Right ventricle myocardium inferior (tissue), 1 donor: ENCODE data around the gene OOSP3. TPM values are rescaled to one million over a fixed set of nuclear protein-coding genes. Genes with fewer than 3 reads are reported as not detected.
"Not testable (repeated sequence)": the region's sequence is repeated elsewhere in the genome, so short reads cannot be mapped to it uniquely, and the experiment has no call there.

ENCODE experiments used
- ATAC-seq: fragments of 200-7000 bp; cut with Tn5 transposase; one replicate; pipeline ENCODE4 v1.9.1; 2020; ENCODE audit warnings: mild to moderate bottlenecking, moderate library complexity
- DNase-seq: peaks from one replicate; pipeline ENCODE4 v3.0.0; 2021; ENCODE audit errors: missing footprints
- intact Hi-C: fragments of 100-400 bp; cut with DNase I; formaldehyde crosslinking; loops from one replicate; pipeline ENCODE4 v1.11.0; 2022
- long read RNA-seq: library from polyadenylated mRNA; unstranded; transcript quantifications from one replicate; pipeline ENCODE4 v2.0.0, GENCODE V29; 2021
- total RNA-seq: library from RNA; stranded (reverse); fragmentation: NEBNext Ultra II Directional; extraction: Animal tissue kit (Norgen Biotek cat#: 25700); gene quantifications from one replicate; pipeline ENCODE4 v1.2.1, GENCODE V29; 2021
- donor health status: DM: no; HTN: yes; CAD: no; lungs with severe emphysema.

Gene OOSP3, protein sequence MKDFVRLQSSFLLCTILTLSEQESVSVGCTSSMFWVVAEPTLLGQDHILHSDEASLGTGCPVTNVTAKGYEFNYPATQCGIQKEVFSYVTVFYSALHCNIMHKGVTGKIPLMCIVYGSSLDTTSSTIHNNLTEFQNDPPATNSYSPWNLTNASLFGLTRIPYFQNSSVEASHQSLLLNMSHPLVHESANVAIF
- not detected for total RNA-seq
- long read RNA-seq: 0 reads

DNA sequence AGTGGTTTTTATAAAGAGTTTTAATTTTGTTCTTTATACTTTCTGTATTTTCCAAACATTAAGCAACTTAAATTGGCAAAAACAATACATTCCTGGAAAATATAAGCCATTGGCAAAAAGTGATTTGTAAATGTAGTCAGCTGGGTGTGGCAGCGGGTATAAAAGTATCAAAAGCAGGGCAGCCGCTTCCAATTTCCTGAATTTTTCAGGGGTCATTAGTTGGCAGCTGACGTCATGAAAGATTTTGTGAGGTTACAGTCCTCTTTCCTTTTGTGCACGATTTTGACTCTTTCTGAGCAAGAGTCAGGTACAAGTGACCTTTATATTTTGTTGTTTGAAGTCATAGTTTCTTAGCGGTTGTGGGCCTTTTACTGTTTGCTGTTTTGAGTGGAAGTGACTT is at the start of gene OOSP3:
TSS of gene OOSP3 (plus strand) at position 208 of the 400 bp plus-strand sequence. CDS start at position 235, 27 bp downstream.
- intact Hi-C loops: no loop called here
- DNase-seq (no peak), ATAC-seq (no peak)

DNA sequence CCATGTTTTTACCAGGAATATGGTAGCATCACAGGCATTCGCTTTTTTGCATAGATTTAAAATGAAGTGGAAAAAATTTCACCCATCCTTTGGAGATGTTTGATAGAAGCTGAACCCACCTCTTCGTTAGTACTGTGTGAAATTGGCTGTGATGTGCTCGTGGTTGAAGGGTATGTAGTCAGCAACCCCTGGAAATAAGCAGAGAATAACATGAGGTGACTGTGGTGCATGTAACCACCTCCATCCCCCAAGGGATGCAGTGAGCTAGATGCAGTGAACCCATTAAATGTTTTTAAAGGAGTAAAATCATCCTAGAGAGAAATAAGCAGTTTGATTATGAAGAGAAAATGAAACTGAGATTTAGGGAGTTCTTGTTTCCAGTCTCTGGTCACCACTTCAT is 49.2 kb upstream of the OOSP3 start:
- intact Hi-C loops: no loop called here
- DNase-seq (no peak), ATAC-seq (no peak)

DNA sequence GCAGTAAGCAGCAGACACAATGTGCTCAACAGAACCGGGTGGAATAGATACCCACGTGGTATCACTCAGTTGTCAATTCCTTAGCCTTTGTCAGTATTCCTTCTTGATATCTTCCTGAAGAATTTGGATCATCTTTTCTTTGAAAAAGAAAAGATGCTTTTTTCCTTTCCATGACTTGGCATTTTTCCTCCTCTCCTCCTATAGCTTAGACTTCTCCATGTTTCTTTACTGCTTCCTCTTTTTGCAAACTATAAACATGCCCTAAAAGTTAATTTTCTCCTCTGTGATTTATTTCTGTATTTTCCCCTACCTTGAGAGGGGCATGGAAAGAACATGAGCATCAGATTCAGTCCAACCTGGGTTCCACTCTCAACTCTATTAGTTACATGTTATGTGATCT is 45.0 kb upstream of the OOSP3 start:
- ATAC-seq (no peak), DNase-seq (no peak)
- intact Hi-C loops: no loop called here

DNA sequence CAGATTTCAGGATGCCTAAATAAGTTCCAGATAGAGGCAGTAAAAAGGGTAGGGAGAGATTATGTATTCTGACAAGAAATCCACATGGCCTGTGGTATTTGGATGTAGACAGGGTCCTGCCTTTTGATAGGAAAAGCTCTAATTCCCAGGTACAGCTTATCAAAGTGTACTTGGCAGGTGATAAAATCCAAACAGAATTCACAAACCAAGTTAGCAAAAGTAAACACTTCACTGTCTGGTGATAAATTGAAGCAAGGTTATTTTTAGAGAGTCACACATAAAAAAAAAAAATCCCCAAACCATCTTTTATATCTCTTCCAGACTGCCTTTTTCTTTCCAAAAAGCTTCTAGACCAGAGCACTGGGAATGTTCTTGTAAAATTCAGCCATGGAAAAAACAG is 39.0 kb upstream of the OOSP3 start:
- intact Hi-C loops: no loop called here
- DNase-seq: no peak
- ATAC-seq: no peak

- DNase-seq (no peak), ATAC-seq (no peak)
- intact Hi-C loops: no loop called here
These were observed 37.1 kb upstream of the OOSP3 start for GRCh38 chr11:59841514-59841913.

DNA sequence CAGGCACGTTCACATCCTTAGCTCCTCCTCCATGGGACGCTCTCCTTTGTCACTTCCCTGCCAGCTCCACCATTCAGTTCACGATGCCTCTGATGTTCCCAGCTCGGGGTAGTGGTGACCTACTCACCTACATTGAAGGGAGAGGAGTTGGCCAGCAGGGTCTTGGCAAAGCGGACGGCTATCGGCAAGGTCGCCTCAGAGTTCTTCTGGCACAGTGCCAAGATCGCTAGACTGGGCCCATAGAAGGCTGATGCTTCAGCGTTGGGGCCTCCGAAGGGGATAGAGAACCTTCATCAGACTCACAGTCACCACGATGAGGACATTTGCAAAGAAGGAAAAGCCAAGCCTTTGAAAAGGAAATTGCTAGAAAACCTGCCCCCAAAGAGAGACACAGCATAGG is 36.3 kb upstream of the OOSP3 start:
- ATAC-seq (no peak), DNase-seq (no peak)
- intact Hi-C loops: no loop called here

DNA sequence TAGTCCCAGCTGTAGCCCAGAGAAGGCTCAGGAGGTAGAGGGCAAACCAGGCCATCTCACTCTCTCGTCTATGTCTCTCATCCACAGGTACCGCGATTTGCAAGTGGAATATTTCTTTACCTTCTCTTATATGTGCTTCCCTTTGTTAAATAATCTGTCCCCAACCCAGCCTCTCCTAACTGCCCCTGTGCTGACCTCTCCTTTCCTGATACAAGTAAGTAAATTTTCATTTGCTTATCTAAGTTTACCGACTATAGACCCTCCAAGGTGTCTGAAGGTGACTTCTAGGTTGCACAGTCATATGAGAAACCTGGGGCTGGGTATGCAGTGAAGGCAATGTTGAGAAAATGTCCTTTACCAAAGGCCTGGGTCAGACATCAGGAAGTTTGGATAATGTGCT is 33.2 kb upstream of the OOSP3 start, which contains the start of gene CBLIF:
TSS of gene CBLIF (minus strand) at position 101 of the 400 bp plus-strand sequence. CDS start at position 55, 46 bp downstream.
- ATAC-seq (no peak), DNase-seq (no peak)
- intact Hi-C loops: no loop called here

- intact Hi-C loops: no loop called here
- ATAC-seq: no peak
These were observed 32.0 kb upstream of the OOSP3 start for GRCh38 chr11:59846556-59846955.

GRCh38 chr11:59847626-59848025 is 31.0 kb upstream of the OOSP3 start:
- DNase-seq: no peak

More at GRCh38 chr11:59846556-59846955, 32.0 kb upstream of the OOSP3 start:
- no peak for DNase-seq

DNA sequence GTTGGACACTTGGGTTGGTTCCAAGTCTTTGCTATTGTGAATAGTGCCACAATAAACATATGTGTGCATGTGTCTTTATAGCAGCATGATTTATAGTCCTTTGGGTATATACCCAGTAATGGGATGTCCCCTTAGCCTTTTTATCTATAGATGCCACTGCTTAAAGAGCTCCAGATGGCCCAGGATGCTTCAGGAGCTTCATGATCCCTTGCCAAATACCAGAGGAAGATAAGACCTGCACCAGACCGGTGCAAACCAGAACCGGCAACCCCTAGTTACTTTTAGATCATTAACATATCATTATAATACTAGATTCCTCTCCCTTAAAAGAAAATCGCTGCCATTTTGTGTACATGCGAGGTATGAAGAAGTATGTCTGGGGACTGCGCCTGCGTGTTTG is 30.1 kb upstream of the OOSP3 start:
- ATAC-seq, intact Hi-C loops, DNase-seq: not testable (repeated sequence)

More at GRCh38 chr11:59847626-59848025, 31.0 kb upstream of the OOSP3 start:
- ATAC-seq: no peak
- intact Hi-C loops: no loop called here

DNA sequence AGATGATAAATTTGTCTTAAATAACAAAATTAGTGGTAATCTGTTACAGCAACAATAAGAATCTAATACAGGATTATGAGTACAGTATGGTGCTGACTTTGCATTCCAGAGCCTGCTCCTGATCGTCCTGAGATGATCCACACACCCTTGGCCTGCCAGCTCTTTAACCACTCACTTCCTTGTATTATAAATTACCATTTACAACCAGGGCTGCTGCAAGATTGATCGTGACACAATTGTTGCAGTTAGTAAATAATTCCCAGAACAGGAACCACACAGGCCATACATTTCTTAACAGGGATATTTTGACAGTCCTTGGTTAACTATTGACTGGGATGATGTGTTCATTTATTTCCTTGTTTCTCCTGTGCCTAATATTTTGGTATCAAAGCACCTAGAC is 29.5 kb upstream of the OOSP3 start:
- no peak for ATAC-seq
- DNase-seq: no peak
- intact Hi-C loops: no loop called here

DNA sequence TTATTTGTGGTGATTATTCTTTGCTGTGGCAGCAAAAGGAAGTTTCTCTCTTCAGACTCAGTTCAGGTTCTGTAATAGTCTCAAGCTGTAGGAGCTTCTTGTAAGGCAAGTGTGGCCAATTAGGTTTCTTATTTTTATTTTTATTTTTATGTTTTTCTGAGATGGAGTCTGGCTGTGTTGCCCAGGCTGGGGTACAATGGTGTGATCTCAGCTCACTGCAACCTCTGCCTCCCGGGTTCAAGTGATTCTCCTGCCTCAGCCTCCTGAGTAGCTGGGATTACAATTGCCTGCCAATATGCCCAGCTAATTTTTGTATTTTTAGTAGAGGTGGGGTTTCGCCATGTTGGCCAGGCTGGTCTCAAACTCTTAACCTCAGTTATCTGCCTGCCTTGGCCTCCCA is 29.0 kb upstream of the OOSP3 start:
- DNase-seq, intact Hi-C loops, ATAC-seq: not testable (repeated sequence)

GRCh38 chr11:59851416-59851815 is 27.2 kb upstream of the OOSP3 start:
- DNase-seq, ATAC-seq, intact Hi-C loops: not testable (repeated sequence)

DNA sequence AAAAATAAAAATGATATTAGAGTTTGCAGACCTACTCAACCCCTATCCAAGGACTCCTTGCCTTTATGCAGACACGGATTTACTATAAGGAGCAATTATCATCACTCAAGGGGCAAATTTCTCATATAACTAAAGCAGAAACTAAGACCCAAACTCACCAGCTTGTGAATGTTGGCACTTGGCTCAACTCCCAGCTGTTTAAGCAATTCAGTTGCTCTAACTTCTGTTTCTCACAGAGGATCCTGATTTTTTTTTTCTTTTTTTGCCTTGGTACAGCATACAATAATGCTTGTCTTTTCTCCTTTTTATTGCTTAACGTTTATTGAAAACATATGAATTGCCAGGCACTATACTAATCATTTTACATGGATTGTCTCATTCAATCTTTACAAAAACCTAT is 23.7 kb upstream of the OOSP3 start:
- no peak for DNase-seq
- no peak for ATAC-seq
- intact Hi-C loops: no loop called here

DNA sequence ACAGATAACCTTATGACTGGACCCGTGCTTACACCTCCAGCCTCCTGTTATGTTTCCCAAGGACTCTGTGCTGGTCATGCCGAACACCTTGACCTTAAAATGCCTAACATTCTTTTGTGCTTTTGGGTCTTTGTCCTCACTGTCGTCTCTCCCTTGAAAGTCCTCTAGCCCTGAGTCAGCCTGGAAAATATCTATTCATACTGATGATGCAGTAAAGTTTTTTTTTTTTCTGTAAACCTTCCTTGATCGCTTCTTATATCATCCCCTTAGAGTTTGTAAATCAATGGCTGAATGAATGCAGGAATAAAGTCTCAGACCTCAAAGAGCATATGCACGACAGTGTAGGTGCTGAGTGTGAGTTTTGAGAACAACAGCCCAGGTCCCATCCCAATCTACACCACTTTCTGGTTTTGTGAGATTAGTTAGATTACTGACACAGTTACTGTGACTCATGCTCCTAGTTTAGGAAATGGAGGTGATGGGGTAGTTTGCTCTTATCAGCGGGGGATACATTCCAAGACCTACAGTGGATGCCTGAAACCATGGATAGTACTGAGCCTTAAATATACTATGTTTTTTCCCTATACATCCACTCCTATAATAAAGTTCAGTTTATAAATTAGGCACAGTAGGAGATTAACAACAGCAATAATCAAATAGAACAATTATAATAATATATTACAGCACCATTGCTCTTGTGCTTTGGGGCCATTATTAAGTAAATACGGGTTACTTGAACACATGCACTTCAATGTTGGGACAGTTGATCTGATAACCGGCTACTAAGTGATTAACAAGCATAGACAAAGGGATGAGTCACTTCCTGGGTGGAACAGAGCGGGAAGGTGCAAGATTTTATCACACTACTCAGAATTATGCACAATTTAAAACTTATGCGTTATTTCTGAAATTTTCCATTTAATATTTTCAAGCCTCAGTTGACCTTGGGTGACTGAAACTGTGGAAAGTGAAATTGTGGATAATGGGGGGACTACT is 20.8 kb upstream of the OOSP3 start:
- no peak for DNase-seq
- no peak for ATAC-seq
- intact Hi-C loops: no loop called here

GRCh38 chr11:59859673-59860072 is 18.9 kb upstream of the OOSP3 start:
- intact Hi-C loops: no loop called here
- no peak for ATAC-seq

DNA sequence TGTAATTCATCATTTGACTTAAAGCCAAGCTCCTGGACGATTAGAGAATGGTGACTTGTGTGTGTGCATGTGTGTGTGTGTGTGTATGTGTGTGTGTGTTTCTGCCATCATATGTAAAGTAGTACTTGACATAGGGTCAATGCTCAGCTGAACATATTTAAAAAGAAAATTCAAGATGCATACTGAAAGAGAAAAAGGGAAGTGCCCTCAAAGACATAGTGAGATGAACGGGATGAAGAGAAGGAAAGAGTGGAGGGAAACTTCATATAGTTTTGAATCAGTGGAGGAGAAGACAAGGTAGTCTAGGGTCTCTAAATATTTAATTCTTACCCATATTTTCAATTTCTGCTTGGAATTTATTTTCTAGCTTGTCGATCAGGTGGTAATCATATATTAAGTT is 16.3 kb upstream of the OOSP3 start:
- DNase-seq (no peak), ATAC-seq (no peak)
- intact Hi-C loops: no loop called here

More at GRCh38 chr11:59859673-59860072, 18.9 kb upstream of the OOSP3 start:
- DNase-seq: no peak

- DNase-seq (no peak), ATAC-seq (no peak)
- intact Hi-C loops: no loop called here
These were observed 13.6 kb upstream of the OOSP3 start for GRCh38 chr11:59865031-59865430.

DNA sequence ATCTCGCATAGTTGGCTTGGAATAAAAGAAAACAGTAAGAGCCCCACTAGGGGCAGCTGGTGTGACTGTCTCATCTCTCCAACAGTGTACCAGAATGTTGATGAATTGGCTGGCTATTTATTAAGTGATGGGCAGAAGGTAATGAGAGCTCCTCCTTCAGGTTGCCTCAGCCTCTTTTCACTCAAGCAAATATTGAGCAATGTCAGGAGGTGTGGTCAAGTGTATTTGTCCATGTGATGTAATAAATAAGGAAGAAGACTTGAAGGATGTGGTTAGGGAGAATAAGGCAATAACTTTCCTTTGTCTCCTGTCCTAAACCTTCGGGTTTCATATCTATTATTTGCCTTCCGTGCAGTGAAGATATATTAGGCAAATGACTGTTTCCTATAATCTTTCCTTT is 12.2 kb upstream of the OOSP3 start, which contains the start of gene TCN1:
TSS of gene TCN1 (minus strand) at position 91 of the 400 bp plus-strand sequence. CDS start at position 74, 17 bp downstream.
- DNase-seq (no peak), ATAC-seq (no peak)
- intact Hi-C loops: no loop called here

DNA sequence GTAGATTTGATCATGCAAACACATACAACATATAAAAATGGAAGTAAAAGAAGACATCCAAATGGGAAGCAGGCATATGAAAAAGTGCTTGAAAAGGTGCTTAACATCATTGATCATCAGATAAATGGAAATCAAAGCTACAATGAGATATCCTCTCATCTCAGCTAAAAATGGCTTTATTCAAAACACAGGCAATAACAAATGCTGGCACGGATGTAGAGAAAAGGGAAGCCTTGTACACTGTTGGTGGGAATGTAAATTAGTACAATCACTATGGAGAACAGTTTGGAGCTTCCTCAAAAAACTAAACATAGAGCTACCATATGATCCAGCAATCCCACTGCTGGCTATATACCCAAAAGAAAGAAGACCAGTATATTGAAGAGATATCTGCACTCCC is 11.7 kb upstream of the OOSP3 start:
- ATAC-seq (no peak), DNase-seq (no peak)
- intact Hi-C loops: no loop called here
